ENCODE data around the gene MISP3.

The MISP3 gene

DNA sequence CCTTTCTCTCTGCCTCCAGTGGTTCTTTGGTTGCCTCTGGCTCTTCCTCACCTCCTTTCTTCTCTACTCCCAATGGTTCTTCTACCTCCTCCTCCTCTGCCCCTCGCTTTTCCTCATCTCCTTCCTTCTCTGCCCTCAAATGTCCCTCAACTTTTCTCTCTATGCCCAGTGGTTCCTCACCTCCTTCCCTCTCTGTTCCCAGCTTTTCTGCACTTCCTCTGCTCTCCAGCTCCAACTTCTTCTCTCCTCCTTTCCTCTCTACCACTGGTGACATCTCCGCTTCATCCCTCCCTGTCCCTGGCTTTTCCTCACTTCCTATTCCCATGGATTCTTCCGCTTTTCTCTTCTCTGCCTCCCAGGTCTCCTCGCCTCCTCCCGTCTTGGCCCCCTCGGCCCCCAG lies 18.5 kb upstream of the MISP3 start:
- DNase-seq = no peak

DNA sequence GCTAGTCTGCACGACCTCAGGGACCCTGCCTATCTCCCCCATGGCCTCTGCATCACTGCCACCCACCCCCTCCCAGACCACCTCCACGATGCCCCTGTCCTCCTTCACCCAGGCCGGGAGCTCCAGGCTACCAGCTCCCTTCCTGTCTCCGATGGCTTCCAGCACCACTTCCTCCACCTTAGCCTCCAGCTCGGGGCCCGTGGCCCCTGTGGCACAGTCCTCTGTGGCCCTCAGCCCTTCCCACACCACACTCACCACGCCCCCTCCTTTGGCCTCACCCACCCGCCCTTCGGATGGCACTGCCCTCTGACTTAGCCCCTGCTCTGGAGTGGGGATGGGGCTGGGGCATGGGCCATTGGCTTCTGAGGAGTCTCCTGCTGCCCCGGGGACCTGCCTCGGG lies 17.9 kb upstream of the MISP3 start:
- no peak for DNase-seq

DNA sequence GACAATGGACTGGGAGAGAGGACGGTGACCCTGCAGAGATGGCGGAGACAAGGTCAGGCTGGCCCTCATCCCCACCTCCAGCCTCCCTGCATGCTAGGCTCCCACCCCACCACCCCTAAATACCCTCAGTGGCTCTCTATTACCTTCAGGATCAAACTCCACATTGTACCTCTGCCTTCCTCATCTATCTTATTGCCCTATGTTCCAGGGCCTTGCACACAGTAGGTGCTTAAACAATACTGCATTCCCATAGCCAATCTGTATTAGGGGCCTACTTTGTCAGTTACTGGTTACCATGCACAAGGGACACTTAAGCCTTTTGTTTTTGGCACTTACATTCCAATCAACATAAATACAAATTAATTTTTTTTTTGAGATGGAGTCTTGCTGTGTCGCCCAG lies 17.2 kb upstream of the MISP3 start:
- DNase-seq = no peak

DNA sequence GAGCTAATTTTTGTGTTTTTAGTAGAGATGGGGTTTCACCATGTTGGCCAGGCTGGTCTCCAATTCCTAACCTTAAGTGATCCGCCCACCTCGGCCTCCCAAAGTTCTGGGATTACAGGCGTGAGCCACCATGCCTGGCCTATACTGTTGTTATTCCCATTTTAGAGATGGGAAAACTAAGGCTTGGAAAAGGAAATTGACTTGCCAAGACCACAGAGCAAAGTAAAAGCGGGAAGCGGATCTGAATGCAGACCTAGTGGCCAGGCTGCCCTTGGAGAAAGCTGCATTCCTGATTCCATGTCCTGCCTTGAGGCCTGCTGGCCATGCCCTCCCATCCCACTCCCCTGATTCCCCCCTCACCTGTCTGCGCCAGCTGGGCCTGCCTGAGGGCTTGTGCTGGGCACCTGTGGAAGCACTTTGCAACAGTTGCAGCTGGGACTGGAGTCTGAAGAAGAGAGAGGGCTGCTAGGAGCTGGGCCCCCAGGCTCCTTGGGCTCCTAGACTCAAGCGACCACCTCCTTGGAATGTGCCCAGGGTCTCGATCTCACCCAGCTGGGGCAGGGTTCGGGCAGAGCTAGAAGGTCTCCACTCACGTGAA lies 16.4 kb upstream of the MISP3 start:
- no peak for DNase-seq

DNA sequence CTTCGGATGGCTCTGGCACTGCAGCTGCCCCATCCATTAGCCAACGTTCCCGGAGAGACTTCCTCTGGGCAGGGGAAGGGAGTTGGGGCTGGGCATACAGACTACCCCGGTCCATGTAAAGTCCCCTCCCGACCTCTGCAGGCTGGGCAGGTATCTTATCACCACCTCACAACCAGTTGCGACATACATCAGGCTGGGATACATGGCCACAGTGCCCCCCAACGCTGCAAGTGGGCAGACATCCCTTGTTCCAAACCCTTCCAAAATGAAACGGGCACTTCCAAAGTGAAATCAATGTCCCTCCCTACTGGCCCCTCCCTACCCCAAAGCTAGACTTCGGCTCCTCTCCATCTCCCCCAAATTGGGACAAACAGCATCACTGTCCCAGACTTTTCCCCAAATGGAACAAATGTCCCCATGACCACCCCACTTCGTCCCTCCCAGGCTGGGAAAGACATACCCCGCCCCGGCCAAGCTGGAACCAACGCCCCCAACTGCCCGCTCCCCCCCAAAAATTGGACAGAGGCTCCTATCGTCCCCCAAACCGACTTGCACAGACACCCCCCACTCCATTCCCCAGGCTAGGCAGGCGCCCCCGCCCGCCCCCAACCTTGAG lies 15.7 kb upstream of the MISP3 start:
- DNase-seq = no peak

DNA sequence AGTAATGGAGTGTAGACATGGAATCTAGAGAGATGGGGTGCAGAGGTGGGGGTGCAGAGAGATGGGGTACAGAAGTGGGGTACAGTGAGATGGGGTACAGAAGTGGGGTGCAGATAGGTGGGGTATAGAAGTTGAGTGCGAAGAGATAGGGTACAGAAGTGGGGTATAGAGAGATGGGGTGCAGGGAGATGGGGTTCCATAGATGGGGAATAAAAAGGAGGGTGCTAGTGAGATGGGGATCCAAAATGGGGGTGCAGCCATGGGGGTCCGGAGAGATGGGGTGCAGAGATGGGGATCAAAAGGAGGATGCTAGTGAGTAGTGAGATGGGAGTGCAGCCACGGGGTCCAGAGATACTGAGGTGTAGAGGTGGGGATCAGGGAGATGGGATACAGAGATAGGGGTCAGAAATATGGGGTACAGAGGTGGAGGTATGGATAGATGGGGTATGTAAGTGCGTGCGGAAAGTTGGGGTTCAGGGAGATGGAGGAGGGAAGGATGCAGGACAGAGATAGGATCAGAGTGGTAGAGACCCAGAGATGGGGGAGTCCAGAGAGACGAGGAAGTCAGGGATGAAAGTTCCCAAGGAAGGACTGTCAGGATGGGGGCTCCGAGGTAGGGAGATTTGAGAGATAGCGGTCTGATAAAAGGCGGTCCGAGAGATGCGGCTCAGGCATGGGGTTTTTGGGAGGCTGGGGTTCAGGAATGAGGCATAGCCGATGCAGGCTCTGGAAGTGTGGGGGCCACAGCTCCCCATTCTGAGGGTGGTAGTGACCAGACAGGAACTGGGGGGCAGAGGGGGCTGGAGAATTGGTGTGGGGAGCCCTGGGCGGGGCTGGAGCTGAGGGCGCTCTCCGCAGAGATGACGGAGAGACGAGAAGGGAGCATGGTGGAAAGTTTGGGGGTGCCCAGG lies 14.1 kb upstream of the MISP3 start:
- no peak for DNase-seq

DNA sequence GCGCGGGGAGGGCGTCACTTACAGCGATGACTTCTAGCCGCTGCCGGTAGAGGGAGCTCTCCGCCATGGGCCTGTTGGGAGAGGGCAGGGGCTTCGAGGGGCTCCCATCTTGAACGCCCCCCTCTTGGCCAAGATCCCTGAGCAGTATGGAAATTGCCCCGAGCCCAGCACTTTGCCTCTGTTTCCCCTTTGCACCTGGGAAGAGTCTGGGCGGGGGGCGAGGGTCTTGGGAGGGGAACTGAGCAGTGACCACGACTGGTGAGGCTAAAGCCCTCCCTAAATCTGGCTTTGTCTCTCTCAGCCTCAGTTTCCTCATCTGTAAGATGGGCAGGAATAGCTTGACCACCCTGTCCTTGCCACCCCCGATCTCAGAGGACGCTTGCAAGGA lies 13.5 kb upstream of the MISP3 start:
- DNase-seq = peak; percentile 45

DNA sequence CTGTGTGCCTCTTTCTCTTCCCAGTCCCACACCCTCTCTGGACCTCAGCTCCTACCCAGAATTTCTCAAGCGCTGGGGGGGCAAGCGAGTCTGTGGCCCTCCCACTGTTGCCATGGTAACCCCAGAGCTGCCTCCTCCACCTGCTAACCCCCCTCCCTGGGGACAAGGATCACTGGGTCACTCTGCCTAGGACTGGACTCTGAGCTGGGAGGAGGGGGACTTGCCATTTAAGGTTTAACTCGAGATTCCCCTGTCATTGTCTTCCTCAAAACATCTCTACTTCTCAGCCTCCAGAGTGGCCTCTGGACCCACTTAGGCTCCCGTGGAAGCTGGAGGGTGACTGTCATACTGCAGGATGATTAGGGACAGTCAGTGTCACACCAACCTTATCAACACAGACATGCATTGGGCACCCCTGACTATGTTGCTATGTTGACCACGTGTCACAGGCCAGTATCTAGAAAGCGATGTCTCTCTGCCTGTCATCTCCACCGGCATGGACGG lies 12.9 kb upstream of the MISP3 start:
- no peak for DNase-seq

DNA sequence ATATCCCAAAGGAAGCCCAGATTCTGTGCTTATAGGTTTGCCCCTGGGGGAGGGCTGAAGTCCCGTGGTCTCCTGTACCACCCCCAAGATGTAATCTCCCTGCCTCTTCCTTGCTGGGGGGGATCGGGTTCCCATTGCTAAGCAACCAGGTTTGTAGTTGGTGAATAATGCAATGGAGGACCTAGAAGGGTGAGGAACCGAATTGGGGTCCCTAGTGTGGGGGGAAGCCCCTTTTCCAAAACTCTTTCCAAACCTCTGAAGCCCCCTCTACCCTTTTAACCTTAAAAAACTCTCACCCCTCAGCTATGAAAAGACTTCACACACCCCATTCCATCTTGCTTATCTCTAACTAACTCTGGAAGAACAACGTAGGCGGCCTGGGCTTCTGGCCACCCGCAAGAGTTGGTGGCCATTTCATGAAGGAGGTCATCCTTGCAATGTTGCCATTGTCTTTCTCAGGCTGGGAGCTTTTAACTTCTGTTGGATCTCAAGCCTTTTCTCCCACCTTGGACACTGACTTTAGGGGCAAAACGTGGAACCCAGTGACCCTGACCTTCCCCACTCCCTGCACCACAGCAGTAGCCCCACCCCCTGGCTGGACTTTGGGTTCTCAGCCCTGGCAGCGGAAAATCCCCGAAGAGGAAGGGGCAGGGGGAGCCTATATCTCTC lies 11.4 kb upstream of the MISP3 start:
- DNase-seq = no peak

DNA sequence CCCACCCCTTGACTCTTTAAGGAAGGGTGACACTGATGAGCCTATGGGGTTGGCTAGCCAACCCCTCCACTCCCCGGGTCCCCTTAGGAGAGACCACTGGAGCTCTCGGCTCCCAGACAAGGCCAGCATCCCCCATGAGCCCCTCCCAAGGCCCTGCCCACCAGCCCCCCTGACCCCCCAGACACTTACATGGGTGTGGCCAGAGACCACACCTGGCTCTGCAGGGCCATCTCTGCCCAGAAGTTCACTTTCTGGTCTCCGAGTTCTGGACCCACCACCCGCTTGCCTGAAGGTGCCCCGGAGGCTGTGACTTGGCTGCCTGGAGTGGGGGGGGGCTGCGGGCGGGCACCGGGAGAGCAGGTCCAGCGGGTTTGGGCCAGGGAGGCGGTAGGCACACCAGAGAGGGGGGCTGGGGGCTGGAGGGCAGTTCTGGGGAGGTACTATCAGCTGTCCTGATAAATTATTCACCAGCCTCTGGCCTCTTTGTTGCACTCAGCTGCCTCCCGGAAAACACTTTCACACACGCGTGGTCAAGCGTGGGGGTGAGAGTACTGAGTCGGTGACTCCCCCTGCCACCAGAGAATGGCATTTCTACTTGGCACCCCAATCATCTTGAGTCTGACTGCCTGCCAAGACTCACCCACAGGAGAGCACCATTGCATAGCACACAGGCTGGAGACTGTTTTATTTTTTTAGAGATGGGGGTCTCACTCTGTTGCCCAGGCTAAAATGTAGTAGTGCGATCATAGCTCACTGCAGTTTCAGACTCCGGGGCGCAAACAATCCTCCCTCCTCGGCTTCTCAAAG lies 10.6 kb upstream of the MISP3 start, which contains the start of gene PALM3:
PALM3 (minus strand) TSS at position 326 of the 807 bp plus-strand sequence; CDS start at position 230, 96 bp downstream.
- DNase-seq = no peak

DNA sequence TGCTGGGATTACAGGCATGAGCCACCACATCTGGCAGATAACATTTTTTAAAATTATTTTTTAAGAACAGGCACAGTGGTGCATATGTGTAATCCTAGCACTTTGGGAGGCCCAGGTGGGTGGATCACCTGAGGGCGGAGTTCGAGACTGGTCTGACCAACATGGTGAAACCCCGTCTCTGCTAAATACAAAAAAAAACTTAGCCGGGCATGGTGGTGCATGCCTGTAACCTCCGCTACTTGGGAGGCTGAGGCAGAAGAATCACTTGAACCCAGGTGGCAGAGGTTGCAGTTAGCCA lies 10.1 kb upstream of the MISP3 start:
- no peak for DNase-seq

DNA sequence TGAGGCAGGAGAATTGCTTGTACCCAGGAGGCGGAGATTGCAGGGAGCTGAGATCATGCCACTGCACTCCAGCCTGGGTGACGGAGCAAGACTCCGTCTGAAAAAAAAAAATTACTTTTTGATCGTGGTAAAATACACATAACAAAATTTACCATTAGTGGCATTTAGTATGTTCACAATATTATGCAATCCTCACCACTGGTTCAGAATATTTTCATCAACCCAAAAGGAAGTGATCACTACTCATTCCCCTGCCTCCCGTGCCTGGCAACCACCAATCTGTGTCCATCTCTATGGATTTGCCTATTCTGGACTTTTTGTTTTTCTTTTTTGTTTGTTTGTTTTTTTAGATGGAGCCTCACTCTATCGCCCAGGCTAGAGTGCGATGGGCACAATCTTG lies 9.5 kb upstream of the MISP3 start:
- DNase-seq = no peak

DNA sequence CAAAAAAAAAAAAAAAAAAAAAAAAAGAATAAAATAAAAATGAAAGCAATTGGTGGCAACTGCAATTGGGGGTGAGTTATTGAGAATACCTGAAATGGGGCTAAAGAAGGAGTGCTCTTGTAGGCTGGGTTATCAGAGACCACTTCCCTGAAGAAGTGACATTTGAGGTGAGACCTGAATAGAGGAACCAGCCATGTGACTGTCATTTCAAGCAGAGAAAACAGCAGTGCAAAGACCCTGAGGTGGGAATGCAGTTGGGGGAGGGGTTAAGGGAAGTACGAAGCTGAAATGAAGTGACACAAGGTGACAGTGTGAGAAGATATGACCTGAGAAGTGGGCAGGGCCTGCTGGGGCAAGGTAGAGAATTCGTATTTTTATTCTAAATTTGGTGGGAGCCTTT lies 6.5 kb upstream of the MISP3 start:
- DNase-seq = no peak

DNA sequence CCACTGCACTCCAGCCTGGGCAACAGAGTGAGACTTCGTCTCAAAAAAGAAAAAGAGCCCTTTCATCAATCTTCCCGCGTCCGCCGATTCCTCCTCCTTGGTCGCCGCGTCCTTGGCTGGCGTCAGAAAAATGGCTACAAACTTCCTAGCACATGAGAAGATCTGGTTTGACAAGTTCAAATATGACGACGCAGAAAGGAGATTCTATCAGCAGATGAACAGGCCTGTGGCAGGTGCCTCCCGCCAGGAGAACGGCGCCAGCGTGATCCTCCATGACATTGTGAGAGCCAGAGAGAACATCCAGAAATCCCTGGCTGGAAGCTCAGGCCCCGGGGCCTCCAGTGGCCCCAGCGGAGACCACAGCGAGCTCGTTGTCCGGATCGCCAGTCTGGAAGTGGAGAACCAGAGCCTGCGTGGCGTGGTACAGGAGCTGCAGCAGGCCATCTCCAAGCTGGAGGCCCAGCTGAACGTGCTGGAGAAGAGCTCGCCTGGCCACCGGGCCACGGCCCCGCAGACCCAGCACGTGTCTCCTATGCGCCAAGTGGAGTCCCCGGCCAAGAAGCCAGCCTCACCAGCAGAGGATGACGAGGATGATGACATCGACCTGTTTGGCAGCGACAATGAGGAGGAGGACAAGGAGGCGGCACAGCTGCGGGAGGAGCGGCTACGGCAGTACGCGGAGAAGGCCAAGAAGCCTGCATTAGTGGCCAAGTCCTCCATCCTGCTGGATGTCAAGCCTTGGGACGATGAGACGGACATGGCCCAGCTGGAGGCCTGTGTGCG lies 2.1 kb upstream of the MISP3 start:
- no peak for DNase-seq

DNA sequence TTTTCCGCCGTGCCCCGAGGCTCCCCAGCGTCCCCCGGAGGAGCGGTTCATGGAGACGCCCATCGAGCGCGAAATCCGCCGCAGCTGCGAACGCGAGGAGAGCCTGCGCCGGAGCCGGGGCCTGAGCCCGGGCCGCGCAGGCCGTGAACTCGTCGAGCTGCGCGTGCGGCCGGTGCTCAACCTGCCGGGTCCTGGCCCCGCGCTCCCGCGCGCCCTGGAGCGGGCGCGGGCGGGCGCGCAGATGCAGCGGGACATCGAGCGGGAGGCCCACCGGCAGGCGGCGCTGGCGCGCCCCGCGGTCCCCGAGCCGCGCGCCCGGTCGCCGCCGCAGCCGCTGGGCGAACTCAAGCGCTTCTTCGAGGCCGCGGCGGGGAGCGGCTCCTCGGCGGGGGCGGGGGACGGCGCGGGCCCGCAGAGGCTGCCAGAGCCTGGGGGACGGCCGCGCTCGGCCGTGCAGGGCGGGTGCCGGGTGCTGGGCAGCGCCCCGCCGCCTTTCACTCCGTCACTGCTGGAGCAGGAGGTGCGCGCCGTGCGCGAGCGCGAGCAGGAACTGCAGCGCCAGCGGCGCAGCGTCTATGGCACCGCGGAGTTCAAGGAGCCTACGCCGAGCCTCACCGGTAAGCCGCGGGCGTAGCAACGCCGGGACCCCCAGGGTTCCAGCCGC lies 807 bp downstream of the MISP3 start:
- DNase-seq = peak; percentile 62

DNA sequence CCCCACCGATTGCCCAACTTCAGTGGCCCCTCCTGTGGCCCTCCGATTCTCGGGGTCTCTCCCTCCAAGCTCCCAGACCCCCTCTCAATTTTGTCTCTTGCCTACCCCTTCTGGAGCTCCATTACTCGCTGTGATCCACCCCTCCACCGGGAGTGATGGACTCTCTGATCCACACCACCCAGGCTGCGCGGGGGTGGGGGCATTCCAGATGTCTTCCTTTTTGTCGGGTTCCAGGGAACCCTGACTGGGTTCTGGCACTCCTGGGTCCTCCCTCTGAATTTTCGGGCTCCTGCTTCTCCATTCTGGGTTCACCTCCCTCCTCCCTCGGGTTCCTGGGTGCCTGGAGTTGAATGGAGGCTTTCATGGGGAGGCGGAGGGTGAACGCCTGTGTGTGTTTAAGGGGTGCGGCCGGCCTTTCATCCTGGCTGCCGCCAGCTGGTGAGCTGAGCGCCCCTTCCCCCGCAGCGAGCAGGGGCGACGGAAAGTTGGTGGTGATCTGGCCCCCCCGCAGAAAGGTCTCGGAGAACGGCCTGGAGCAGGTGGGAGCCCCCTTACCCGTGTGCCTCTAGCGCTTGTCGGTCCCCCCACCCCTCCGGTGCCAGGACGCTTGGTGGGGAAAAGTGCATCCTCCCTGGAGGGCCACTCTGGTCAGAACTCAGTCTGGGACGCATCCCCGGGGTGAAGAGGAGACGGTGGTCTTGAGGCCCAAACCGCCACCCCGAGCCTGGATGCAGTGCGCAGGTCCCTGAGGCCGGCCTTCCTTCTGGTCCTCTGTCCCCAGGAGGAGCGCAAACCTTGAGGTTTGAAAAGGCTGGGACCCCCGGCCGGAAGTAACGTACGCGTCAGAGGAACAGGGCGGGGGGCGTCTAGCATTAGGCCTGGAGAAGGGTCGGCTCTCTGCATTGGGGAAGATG lies 1.6 kb downstream of the MISP3 start:
- no peak for DNase-seq

DNA sequence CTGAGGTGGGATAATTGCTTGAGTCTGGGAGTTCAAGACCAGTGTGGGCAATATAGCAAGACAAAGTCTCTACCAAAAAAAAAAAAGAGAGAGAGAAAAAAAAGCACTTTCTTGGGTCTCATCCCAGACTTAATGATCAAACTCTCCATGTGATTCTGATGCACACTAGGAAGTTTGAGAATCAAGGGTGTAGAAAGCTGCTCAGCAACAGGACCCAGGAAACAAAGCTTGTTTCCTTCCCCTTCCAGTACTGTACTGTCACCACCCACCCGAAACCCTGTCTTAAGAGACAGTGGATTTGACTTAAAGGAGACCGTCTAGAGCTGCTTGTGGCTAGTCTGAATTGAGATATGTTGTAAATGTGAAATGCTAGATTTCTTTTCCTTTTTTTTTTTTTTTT lies 5.8 kb downstream of the MISP3 start:
- no peak for DNase-seq

DNA sequence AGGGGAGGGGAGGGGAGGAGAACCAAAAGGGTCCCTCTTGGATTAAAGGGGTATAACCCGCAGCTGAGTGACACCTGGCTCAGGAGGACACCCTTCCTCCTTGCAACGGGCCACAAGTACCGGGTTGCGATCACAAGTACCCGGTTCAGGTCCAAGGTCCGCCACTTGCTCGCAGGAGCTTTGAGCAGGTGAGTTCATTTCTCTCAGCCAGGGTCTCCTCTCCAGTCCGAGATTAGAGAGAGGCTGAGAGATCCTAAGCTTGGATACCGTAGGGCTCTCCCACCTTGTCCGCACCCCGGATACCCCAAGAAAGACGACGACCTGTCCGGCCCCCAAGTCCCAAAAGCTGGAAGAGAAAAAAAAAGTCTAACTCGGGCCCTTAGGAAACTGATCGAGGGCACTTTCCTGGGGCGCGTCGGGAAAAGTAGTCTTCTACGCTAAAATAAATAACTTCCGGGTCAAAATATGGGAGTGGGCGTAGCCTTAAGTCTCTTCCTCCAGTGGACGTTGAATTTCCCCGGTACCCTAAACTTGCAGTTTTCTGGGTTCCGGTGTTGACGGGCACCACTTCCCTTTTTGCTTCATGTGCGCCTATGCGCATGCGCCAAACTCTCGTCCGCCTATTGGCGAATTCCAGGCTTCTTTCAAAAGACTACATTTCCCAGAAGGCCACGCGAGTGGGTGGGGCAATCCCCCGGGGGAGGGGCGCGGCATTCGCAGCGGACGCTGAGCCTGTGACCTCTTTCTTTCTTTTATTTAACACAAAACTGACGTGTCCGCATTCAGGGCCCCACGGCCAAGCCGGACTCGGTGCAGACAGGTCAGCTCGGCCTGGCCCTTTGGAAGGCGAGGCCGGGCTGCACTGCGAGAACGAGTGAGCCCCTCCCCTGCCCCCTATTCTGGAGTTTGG lies 8.6 kb downstream of the MISP3 start:
- peak; percentile 99 for DNase-seq
